OCI-LY7 (cell line): ENCODE results near the gene SFT2D2. TPM values are rescaled to one million over a fixed set of nuclear protein-coding genes. Genes with fewer than 3 reads are reported as not detected.

ENCODE experiments used
- BruUV-seq: library from RNA; stranded (reverse); fragments of 400-500 nt; replicated peaks from 2 replicates; lab custom pipeline; 2021; lab: Mats Ljungman, UMichigan
- CTCF ChIA-PET: fragments of 300-600 bp; sonication (Branson Sonifier 250); formaldehyde crosslinking; loops from one replicate; lab custom pipeline; 2022; ENCODE audit warnings: antibody characterized with exemption; ENCODE audit not compliant: unreplicated experiment; lab: Charles Lee
- POLR2A ChIA-PET: fragments of 300-600 bp; sonication (Branson Sonifier 250); formaldehyde crosslinking; loops from one replicate; lab custom pipeline; 2022; ENCODE audit warnings: antibody characterized with exemption; lab: Charles Lee
- DNase-seq: peaks from one replicate; pipeline ENCODE4 v3.0.0-alpha.2; 2015; ENCODE audit warnings: low spot score
- H2AFZ ChIP-seq: fragments of 200-600 bp; sonication (generic), shearing (Covaris generic); 2 replicates; pipeline ENCODE4 v1.6.1; 2014; ENCODE audit warnings: mild to moderate bottlenecking, antibody characterized with exemption, low read length, moderate library complexity
- H3K27ac ChIP-seq: fragments of 200-600 bp; sonication (generic); 2 replicates; pipeline ENCODE4 v1.5.1; 2014; ENCODE audit warnings: mixed run types, low read depth, mild to moderate bottlenecking, moderate library complexity, low read length, inconsistent platforms; ENCODE audit not compliant: poor library complexity, severe bottlenecking
- H3K36me3 ChIP-seq: fragments of 200-600 bp; sonication (generic); 2 replicates; pipeline ENCODE4 v1.6.1; 2014; ENCODE audit warnings: mild to moderate bottlenecking, antibody characterized with exemption, low read length, moderate library complexity, mixed read lengths; ENCODE audit not compliant: insufficient read depth
- H3K4me1 ChIP-seq: fragments of 200-600 bp; sonication (generic); 2 replicates; pipeline ENCODE4 v1.5.1; 2014; ENCODE audit warnings: mild to moderate bottlenecking, low read length; ENCODE audit not compliant: insufficient read depth, poor library complexity, severe bottlenecking
- H3K4me2 ChIP-seq: fragments of 200-600 bp; sonication (generic); 2 replicates; pipeline ENCODE4 v1.6.1; 2014; ENCODE audit warnings: mild to moderate bottlenecking, low read length
- H3K4me3 ChIP-seq: fragments of 200-600 bp; sonication (generic); 2 replicates; pipeline ENCODE4 v1.5.1; 2014; ENCODE audit warnings: mild to moderate bottlenecking, low read depth, low read length; ENCODE audit not compliant: poor library complexity, severe bottlenecking
- H3K79me2 ChIP-seq: fragments of 200-600 bp; sonication (generic); 2 replicates; pipeline ENCODE4 v1.6.1; 2016; ENCODE audit warnings: low read depth, mild to moderate bottlenecking, low read length, moderate library complexity, mixed read lengths; ENCODE audit not compliant: insufficient read depth
- H3K9me2 ChIP-seq: fragments of 200-600 bp; sonication (generic); 2 replicates; pipeline ENCODE4 v1.6.1; 2016; ENCODE audit warnings: mild to moderate bottlenecking, low read length, mixed read lengths; ENCODE audit not compliant: insufficient read depth
- H3K9me3 ChIP-seq: fragments of 200-600 bp; sonication (generic); 2 replicates; pipeline ENCODE4 v1.6.1; 2014; ENCODE audit warnings: mild to moderate bottlenecking, mixed run types, low read length, mixed read lengths
- H4K20me1 ChIP-seq: fragments of 200-600 bp; sonication (generic); 2 replicates; pipeline ENCODE4 v1.6.1; 2014; ENCODE audit warnings: mild to moderate bottlenecking, antibody characterized with exemption, low read length, moderate library complexity, mixed read lengths; ENCODE audit not compliant: insufficient read depth
- EZH2phosphoT487 ChIP-seq: fragments of 200-600 bp; sonication (generic); IDR thresholded peaks from 2 replicates; pipeline ENCODE4 v1.6.1; 2018; ENCODE audit warnings: low read depth, borderline replicate concordance, mild to moderate bottlenecking, mixed run types, antibody characterized with exemption, low read length, moderate library complexity, mixed read lengths
- intact Hi-C: fragments of 100-400 bp; cut with micrococcal nuclease; formaldehyde crosslinking; loops from one replicate; pipeline ENCODE4 v1.10.0; 2022; ENCODE audit not compliant: unreplicated experiment
- total RNA-seq, 2 experiments: library from RNA; depleted of rRNA in 1 of 2; stranded (reverse); fragments of >200 nt in 1 of 2; shearing (Covaris generic) in 1 of 2; gene quantifications; 2 replicates each; pipeline ENCODE4 v1.2.3, GENCODE V29; 2014 to 2022
- TF ChIP-seq, protein P1 (sequence below): fragments of 200-600 bp; sonication (generic); conservative IDR thresholded peaks from 2 replicates; pipeline ENCODE4 v1.5.1; 2014; ENCODE audit warnings: mild to moderate bottlenecking, antibody characterized with exemption, low read length, moderate library complexity, mixed read lengths

Gene SFT2D2
- total RNA-seq, 2 experiments from 2014 or later, result 22.3 to 50.0 TPM

DNA sequence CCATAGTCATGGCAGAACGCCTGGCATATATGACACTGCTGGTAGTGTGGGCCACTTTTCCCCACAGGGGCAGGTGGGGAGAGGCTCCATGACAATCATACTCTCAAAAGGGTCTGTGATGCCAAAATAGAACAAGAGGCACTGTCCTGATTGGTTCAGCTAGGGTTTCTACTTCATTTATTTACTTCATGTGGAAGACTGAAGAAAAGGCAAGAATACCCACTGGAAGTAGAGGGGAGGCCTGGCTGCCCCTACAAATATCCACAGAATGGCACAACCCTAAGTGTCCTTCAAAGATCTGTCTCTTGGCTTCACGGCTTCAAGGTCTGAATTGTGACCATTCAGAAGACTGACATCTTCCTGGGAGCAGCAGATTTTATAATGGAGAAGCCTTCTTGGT is 4.5 kb upstream of the SFT2D2 start:
- Histone ChIP-seq H3K4me2 (no peak overlapping the region), H3K79me2 (peaks cover 12% of the 10 kb centered on the region; the same call in 1 of the 2 replicates), H3K9me3 (no peaks in the 10 kb centered on the region), H2AFZ (no peak overlapping the region), H3K27ac (no peak overlapping the region), H3K4me1 (peaks cover 17% of the 10 kb centered on the region), H3K4me3 (no peak overlapping the region), H4K20me1 (no peaks in the 10 kb centered on the region), H3K36me3 (no peaks in the 10 kb centered on the region), H3K9me2 (no peaks in the 10 kb centered on the region)
- BruUV-seq, result no TSS peak
- no peak for TF ChIP-seq EZH2phosphoT487
- TF ChIP-seq, protein P1, sequence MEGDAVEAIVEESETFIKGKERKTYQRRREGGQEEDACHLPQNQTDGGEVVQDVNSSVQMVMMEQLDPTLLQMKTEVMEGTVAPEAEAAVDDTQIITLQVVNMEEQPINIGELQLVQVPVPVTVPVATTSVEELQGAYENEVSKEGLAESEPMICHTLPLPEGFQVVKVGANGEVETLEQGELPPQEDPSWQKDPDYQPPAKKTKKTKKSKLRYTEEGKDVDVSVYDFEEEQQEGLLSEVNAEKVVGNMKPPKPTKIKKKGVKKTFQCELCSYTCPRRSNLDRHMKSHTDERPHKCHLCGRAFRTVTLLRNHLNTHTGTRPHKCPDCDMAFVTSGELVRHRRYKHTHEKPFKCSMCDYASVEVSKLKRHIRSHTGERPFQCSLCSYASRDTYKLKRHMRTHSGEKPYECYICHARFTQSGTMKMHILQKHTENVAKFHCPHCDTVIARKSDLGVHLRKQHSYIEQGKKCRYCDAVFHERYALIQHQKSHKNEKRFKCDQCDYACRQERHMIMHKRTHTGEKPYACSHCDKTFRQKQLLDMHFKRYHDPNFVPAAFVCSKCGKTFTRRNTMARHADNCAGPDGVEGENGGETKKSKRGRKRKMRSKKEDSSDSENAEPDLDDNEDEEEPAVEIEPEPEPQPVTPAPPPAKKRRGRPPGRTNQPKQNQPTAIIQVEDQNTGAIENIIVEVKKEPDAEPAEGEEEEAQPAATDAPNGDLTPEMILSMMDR, result no peak
- CTCF ChIA-PET, result no interaction called here
- intact Hi-C loops, result no loop called here
- DNase-seq, result no peak
- POLR2A ChIA-PET, result interaction anchor here (0.6 kb wide), 2 partner anchors 8 to 29 kb away, joined by 3 read pairs; no protein-coding TSS in a partner anchor

DNA sequence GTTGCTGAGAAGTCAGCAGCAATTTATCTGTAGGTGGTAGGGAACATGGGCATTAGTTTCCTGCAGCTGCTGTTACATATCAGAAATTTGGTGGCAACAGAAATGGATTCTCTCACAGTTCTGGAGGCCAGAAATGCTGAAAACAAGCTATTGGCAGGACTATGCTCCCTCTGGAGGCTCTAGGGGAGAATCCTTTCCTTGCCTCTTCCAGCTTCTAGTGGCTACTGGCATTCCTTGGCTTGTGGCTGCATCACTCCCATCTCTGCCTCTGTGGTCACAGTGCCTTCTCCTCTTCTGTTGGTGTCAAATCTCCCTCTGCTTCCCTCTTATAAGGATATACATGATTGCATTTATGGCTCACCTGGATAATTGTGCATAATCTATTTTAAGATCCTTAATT is 2.5 kb upstream of the SFT2D2 start:
- H3K79me2 ChIP-seq, result peaks cover 32% of the 10 kb centered on the region
- no TSS peak for BruUV-seq
- H3K36me3 ChIP-seq, result no peaks in the 10 kb centered on the region
- DNase-seq, result no peak
- H3K9me2 ChIP-seq, result no peaks in the 10 kb centered on the region
- H3K9me3 ChIP-seq, result no peaks in the 10 kb centered on the region
- peaks cover 12% of the 10 kb centered on the region for H4K20me1 ChIP-seq
- H2AFZ ChIP-seq, result no peak overlapping the region
- no peak for TF ChIP-seq EZH2phosphoT487
- TF ChIP-seq, protein P1, result no peak
- H3K4me3 ChIP-seq, result no peak overlapping the region
- intact Hi-C loops, result no loop called here
- H3K4me1 ChIP-seq, result peaks cover 29% of the 10 kb centered on the region
- H3K4me2 ChIP-seq, result no peak overlapping the region
- ChIA-PET CTCF (no interaction called here), POLR2A (no interaction called here)
- no peak overlapping the region for H3K27ac ChIP-seq

DNA sequence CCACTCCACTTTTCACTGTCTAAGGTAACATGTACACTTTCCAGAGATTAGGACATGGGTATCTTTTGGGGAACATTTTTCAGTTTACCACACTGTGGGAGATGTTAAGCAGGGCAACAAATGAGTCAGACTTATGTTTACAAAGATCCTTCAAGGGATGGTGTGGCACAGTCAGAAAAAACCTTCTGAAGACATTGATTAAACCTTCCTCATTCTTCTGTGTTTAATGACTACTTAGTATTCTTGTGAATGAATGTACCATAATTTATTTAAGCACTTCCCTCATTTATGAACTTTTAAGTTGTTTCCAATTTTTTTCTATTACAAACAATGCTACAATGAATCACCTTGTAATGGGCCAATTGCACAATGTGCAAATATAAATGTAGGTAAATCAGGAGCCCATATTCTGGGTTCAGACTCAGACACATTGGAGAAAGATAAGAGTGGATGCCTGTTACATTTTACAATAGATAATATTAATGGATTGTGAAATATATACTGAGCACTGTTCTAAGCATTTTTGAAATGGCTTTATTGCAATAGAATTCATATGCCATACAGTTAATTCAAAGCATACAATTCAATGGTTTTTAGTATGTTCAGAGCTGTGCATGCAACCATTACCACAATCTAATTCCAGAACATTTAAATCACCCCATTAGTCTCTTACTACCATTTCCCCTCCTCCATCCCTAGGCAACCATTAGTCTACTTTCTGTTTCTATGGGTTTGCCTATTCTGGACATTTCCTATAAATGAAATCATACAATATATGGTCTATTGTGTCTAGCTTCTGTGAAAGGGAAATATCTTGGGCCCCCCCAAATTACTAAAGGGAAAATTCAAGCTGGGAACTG is 1.9 kb upstream of the SFT2D2 start:
- Histone ChIP-seq H4K20me1 (peaks cover 12% of the 10 kb centered on the region), H3K27ac (no peak overlapping the region), H2AFZ (no peak overlapping the region), H3K4me1 (peaks cover 35% of the 10 kb centered on the region), H3K36me3 (0 out of 2 replicates have a peak, but pooled peaks cover 1% of the 10 kb centered on the region), H3K4me2 (peak overlapping the region; percentile 95; the same call in 1 of the 2 replicates), H3K4me3 (no peak overlapping the region), H3K79me2 (peaks cover 39% of the 10 kb centered on the region), H3K9me2 (no peaks in the 10 kb centered on the region), H3K9me3 (no peaks in the 10 kb centered on the region)
- no peak for DNase-seq
- TF ChIP-seq, protein P1, result no peak
- no peak for TF ChIP-seq EZH2phosphoT487
- CTCF ChIA-PET, result no interaction called here
- intact Hi-C loops, result no loop called here
- POLR2A ChIA-PET, result interaction anchor here (0.9 to 1.2 kb wide), 2 partner anchors 8 to 29 kb away, joined by 3 read pairs; no protein-coding TSS in a partner anchor
- BruUV-seq, result no TSS peak
